Chondrocyte (in vitro differentiated cells): ENCODE measurements around the gene TFF2. TPM values are rescaled to one million over a fixed set of nuclear protein-coding genes. Genes with fewer than 3 reads are reported as not detected.

Experiments
- DNase-seq: peaks from one replicate; pipeline ENCODE4 v3.0.0; 2021; ENCODE audit warnings: mixed read lengths, low spot score
- H3K27ac Mint-ChIP-seq: one replicate; pipeline ENCODE4 v1.8.0; 2021; ENCODE audit warnings: mild to moderate bottlenecking, moderate library complexity, mixed read lengths; ENCODE audit not compliant: unreplicated experiment
- H3K27me3 Mint-ChIP-seq: 2 replicates; pipeline ENCODE4 v1.8.0; 2021; ENCODE audit warnings: low read depth, mixed read lengths
- H3K36me3 Mint-ChIP-seq: 2 replicates; pipeline ENCODE4 v1.8.0; 2021; ENCODE audit warnings: low read depth, mixed read lengths
- H3K4me1 Mint-ChIP-seq: 2 replicates; pipeline ENCODE4 v1.8.0; 2021; ENCODE audit warnings: low read depth, mild to moderate bottlenecking, mixed read lengths
- H3K4me3 Mint-ChIP-seq: one replicate; pipeline ENCODE4 v1.8.0; 2021; ENCODE audit warnings: mild to moderate bottlenecking, moderate library complexity, mixed read lengths; ENCODE audit not compliant: unreplicated experiment
- H3K9me3 Mint-ChIP-seq: 2 replicates; pipeline ENCODE4 v1.8.0; 2021; ENCODE audit warnings: low read depth, mixed read lengths
- CTCF ChIP-seq: fragments of 200-600 bp; sonication (generic); IDR thresholded peaks from 2 replicates; pipeline ENCODE4 v1.5.0; 2021; ENCODE audit warnings: antibody characterized with exemption, mild to moderate bottlenecking, moderate library complexity
- total RNA-seq: library from RNA; stranded (reverse); gene quantifications from 3 replicates; pipeline ENCODE4 v1.2.1, GENCODE V29; 2021

TFF2 gene
- total RNA-seq, 1 donor from 2014 or later, result not detected

- no peak for TF ChIP-seq CTCF
- Mint-ChIP-seq H3K27ac (no peak overlapping the region), H3K4me1 (peaks cover 33% of the 10 kb centered on the region), H3K4me3 (no peak overlapping the region), H3K9me3 (no peaks in the 10 kb centered on the region), H3K36me3 (no peaks in the 10 kb centered on the region), H3K27me3 (peaks cover 5% of the 10 kb centered on the region)
- no peak for DNase-seq
Observed at GRCh38 chr21:42390696-42391095, 39.9 kb upstream of the TFF2 start.

- peaks cover 5% of the 10 kb centered on the region for H3K27me3 Mint-ChIP-seq
- H3K4me3 Mint-ChIP-seq, result no peak overlapping the region
- H3K9me3 Mint-ChIP-seq, result no peaks in the 10 kb centered on the region
- DNase-seq, result no peak
- peaks cover 32% of the 10 kb centered on the region for H3K4me1 Mint-ChIP-seq
- no peak overlapping the region for H3K27ac Mint-ChIP-seq
- no peaks in the 10 kb centered on the region for H3K36me3 Mint-ChIP-seq
- TF ChIP-seq CTCF, result no peak
Observed at GRCh38 chr21:42390193-42390592, 39.4 kb upstream of the TFF2 start.

- Mint-ChIP-seq H3K4me1 (peaks cover 32% of the 10 kb centered on the region), H3K27me3 (peaks cover 5% of the 10 kb centered on the region), H3K27ac (no peak overlapping the region), H3K36me3 (no peaks in the 10 kb centered on the region), H3K4me3 (no peak overlapping the region), H3K9me3 (no peaks in the 10 kb centered on the region)
- no peak for DNase-seq
- no peak for TF ChIP-seq CTCF
Observed at GRCh38 chr21:42389449-42389835, 38.6 kb upstream of the TFF2 start.

GRCh38 chr21:42388740-42389448 is 38.1 kb upstream of the TFF2 start:
- Mint-ChIP-seq H3K9me3 (no peaks in the 10 kb centered on the region), H3K27ac (no peak overlapping the region), H3K36me3 (no peaks in the 10 kb centered on the region), H3K4me1 (peaks cover 32% of the 10 kb centered on the region), H3K27me3 (peaks cover 5% of the 10 kb centered on the region), H3K4me3 (no peak overlapping the region)
- DNase-seq, result no peak
- no peak for TF ChIP-seq CTCF

- Mint-ChIP-seq H3K4me1 (peaks cover 26% of the 10 kb centered on the region), H3K27ac (no peak overlapping the region), H3K4me3 (no peak overlapping the region), H3K27me3 (peaks cover 5% of the 10 kb centered on the region), H3K36me3 (no peaks in the 10 kb centered on the region), H3K9me3 (no peaks in the 10 kb centered on the region)
- no peak for DNase-seq
- no peak for TF ChIP-seq CTCF
Observed at GRCh38 chr21:42387843-42388340, 37.1 kb upstream of the TFF2 start.
